ENCODE data around the gene FHOD1. TPM values are rescaled to one million over a fixed set of nuclear protein-coding genes. Genes with fewer than 3 reads are reported as not detected.
A peak's percentile ranks its signal among the peaks of the same experiment; 100 is the strongest.

Gene FHOD1
- total and polyA plus RNA-seq, 9 of the 15 experiments (the other 6 are each of a cell fraction or from before 2014, with no cell fraction given): 18.7 to 126 (median 32.3) TPM

DNA sequence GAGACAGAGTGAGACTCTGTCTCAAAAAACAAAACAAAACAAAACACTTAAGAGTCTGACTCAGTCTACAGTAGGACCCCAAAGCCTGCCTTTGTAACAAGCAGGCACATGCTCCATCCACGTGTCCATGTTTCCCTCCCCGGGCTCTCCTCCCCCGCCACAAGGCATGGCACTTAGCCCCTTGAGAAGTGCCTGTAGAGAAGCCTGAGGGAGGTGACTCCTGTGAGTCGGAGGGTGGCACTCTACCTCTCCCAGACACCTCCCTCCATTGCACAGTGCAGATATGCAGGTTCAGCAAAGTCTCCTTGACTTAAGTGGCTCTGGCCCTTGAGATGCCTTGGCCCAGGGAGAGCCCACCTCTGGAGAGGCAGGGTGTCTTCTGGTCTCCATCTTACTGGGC is 6.8 kb downstream of the FHOD1 start (continued):
- TF ChIP-seq, protein P1, sequence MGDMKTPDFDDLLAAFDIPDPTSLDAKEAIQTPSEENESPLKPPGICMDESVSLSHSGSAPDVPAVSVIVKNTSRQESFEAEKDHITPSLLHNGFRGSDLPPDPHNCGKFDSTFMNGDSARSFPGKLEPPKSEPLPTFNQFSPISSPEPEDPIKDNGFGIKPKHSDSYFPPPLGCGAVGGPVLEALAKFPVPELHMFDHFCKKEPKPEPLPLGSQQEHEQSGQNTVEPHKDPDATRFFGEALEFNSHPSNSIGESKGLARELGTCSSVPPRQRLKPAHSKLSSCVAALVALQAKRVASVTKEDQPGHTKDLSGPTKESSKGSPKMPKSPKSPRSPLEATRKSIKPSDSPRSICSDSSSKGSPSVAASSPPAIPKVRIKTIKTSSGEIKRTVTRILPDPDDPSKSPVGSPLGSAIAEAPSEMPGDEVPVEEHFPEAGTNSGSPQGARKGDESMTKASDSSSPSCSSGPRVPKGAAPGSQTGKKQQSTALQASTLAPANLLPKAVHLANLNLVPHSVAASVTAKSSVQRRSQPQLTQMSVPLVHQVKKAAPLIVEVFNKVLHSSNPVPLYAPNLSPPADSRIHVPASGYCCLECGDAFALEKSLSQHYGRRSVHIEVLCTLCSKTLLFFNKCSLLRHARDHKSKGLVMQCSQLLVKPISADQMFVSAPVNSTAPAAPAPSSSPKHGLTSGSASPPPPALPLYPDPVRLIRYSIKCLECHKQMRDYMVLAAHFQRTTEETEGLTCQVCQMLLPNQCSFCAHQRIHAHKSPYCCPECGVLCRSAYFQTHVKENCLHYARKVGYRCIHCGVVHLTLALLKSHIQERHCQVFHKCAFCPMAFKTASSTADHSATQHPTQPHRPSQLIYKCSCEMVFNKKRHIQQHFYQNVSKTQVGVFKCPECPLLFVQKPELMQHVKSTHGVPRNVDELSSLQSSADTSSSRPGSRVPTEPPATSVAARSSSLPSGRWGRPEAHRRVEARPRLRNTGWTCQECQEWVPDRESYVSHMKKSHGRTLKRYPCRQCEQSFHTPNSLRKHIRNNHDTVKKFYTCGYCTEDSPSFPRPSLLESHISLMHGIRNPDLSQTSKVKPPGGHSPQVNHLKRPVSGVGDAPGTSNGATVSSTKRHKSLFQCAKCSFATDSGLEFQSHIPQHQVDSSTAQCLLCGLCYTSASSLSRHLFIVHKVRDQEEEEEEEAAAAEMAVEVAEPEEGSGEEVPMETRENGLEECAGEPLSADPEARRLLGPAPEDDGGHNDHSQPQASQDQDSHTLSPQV (IDR thresholded peaks at IDR 0.05): peak; percentile 11; the same call in 1 of the 2 replicates
- TF ChIP-seq, protein P2, sequence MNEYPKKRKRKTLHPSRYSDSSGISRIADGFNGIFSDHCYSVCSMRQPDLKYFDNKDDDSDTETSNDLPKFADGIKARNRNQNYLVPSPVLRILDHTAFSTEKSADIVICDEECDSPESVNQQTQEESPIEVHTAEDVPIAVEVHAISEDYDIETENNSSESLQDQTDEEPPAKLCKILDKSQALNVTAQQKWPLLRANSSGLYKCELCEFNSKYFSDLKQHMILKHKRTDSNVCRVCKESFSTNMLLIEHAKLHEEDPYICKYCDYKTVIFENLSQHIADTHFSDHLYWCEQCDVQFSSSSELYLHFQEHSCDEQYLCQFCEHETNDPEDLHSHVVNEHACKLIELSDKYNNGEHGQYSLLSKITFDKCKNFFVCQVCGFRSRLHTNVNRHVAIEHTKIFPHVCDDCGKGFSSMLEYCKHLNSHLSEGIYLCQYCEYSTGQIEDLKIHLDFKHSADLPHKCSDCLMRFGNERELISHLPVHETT (CRISPR knock-in tag; conservative IDR thresholded peaks at IDR 0.05 in 1 of 2, IDR thresholded peaks at IDR 0.05 in 1 of 2): 0 out of 4 replicates have a peak, but pooled peaks of 1 of the 2 experiments have one; percentile 6
- TF ChIP-seq, protein P3, sequence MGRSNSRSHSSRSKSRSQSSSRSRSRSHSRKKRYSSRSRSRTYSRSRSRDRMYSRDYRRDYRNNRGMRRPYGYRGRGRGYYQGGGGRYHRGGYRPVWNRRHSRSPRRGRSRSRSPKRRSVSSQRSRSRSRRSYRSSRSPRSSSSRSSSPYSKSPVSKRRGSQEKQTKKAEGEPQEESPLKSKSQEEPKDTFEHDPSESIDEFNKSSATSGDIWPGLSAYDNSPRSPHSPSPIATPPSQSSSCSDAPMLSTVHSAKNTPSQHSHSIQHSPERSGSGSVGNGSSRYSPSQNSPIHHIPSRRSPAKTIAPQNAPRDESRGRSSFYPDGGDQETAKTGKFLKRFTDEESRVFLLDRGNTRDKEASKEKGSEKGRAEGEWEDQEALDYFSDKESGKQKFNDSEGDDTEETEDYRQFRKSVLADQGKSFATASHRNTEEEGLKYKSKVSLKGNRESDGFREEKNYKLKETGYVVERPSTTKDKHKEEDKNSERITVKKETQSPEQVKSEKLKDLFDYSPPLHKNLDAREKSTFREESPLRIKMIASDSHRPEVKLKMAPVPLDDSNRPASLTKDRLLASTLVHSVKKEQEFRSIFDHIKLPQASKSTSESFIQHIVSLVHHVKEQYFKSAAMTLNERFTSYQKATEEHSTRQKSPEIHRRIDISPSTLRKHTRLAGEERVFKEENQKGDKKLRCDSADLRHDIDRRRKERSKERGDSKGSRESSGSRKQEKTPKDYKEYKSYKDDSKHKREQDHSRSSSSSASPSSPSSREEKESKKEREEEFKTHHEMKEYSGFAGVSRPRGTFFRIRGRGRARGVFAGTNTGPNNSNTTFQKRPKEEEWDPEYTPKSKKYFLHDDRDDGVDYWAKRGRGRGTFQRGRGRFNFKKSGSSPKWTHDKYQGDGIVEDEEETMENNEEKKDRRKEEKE (IDR thresholded peaks at IDR 0.05; ENCODE audit: borderline replicate concordance in 1 of 2, control insufficient read depth in 1 of 2, low read depth in 2 of 2, low read length in 1 of 2): no peak
- TF ChIP-seq L3MBTL2 (IDR thresholded peaks at IDR 0.05): no peak
- TF ChIP-seq, protein P4, sequence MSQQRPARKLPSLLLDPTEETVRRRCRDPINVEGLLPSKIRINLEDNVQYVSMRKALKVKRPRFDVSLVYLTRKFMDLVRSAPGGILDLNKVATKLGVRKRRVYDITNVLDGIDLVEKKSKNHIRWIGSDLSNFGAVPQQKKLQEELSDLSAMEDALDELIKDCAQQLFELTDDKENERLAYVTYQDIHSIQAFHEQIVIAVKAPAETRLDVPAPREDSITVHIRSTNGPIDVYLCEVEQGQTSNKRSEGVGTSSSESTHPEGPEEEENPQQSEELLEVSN (IDR thresholded peaks at IDR 0.05; ENCODE audit: borderline replicate concordance in 1 of 2, extremely low read depth in 1 of 2, insufficient read depth in 1 of 2, insufficient read length in 1 of 2, low read depth in 1 of 2, low read length in 1 of 2, poor library complexity in 1 of 2, severe bottlenecking in 1 of 2): peak in 1 of 2 experiments; percentile 25

Measured in K562 (cell line).